HG03095 (cell line): ENCODE results near the gene NACA2.
"Not testable (repeated sequence)": the region's sequence is repeated elsewhere in the genome, so short reads cannot be mapped to it uniquely, and the experiment has no call there.

Experiments used
- ATAC-seq: cut with Tn5 transposase; IDR thresholded peaks from one replicate; pipeline ENCODE4 v1.9.1; 2021; ENCODE audit warnings: moderate library complexity; ENCODE audit not compliant: unreplicated experiment

The NACA2 gene

GRCh38 chr17:61591018-61591417 lies at the start of gene NACA2:
Gene NACA2, minus strand, starts transcription at chr17:61591219. Its CDS starts 39 bp downstream, at chr17:61591180.
- ATAC-seq = no peak

- ATAC-seq = no peak
Observed at GRCh38 chr17:61639818-61640217, 48.8 kb upstream of the NACA2 start.

- ATAC-seq = no peak
Observed at GRCh38 chr17:61638087-61638486, 47.1 kb upstream of the NACA2 start.

GRCh38 chr17:61635913-61636432 lies 45.0 kb upstream of the NACA2 start:
- ATAC-seq = no peak

- no peak for ATAC-seq
Observed at GRCh38 chr17:61634942-61635538, 44.0 kb upstream of the NACA2 start.

GRCh38 chr17:61634011-61634539 lies 43.1 kb upstream of the NACA2 start:
- no peak for ATAC-seq

- ATAC-seq = no peak
Observed at GRCh38 chr17:61632826-61633225, 41.8 kb upstream of the NACA2 start.

- ATAC-seq = no peak
Observed at GRCh38 chr17:61631800-61632199, 40.8 kb upstream of the NACA2 start.

- ATAC-seq = not testable (repeated sequence)
Observed at GRCh38 chr17:61628158-61628557, 37.1 kb upstream of the NACA2 start.

GRCh38 chr17:61627658-61628057 lies 36.6 kb upstream of the NACA2 start:
- ATAC-seq = no peak

- no peak for ATAC-seq
Observed at GRCh38 chr17:61627125-61627524, 36.1 kb upstream of the NACA2 start.

- no peak for ATAC-seq
Observed at GRCh38 chr17:61625564-61625963, 34.5 kb upstream of the NACA2 start.

- no peak for ATAC-seq
Observed at GRCh38 chr17:61624951-61625350, 33.9 kb upstream of the NACA2 start.

GRCh38 chr17:61621317-61621716 lies 30.3 kb upstream of the NACA2 start:
- no peak for ATAC-seq

GRCh38 chr17:61619953-61620352 lies 28.9 kb upstream of the NACA2 start:
- ATAC-seq = no peak

GRCh38 chr17:61619493-61619892 lies 28.5 kb upstream of the NACA2 start:
- ATAC-seq = no peak

- no peak for ATAC-seq
Observed at GRCh38 chr17:61618950-61619349, 27.9 kb upstream of the NACA2 start.

- no peak for ATAC-seq
Observed at GRCh38 chr17:61617330-61617729, 26.3 kb upstream of the NACA2 start.

GRCh38 chr17:61616783-61617182 lies 25.8 kb upstream of the NACA2 start:
- ATAC-seq = no peak

- ATAC-seq = no peak
Observed at GRCh38 chr17:61614219-61614618, 23.2 kb upstream of the NACA2 start.

- no peak for ATAC-seq
Observed at GRCh38 chr17:61611323-61611722, 20.3 kb upstream of the NACA2 start.

- no peak for ATAC-seq
Observed at GRCh38 chr17:61605692-61606091, 14.7 kb upstream of the NACA2 start.

GRCh38 chr17:61601297-61601696 lies 10.3 kb upstream of the NACA2 start:
- no peak for ATAC-seq
